NCI-H2107 (cell line): Measurements from ENCODE around the gene HM13.
A peak's percentile ranks its signal among the peaks of the same experiment; 100 is the strongest.
"Not testable (repeated sequence)": the region's sequence is repeated elsewhere in the genome, so short reads cannot be mapped to it uniquely, and the experiment has no call there.

Source experiments
- DNase-seq: peaks from one replicate; lab custom pipeline; 2025; lab: John Stamatoyannopoulos, UW

Gene HM13

DNA sequence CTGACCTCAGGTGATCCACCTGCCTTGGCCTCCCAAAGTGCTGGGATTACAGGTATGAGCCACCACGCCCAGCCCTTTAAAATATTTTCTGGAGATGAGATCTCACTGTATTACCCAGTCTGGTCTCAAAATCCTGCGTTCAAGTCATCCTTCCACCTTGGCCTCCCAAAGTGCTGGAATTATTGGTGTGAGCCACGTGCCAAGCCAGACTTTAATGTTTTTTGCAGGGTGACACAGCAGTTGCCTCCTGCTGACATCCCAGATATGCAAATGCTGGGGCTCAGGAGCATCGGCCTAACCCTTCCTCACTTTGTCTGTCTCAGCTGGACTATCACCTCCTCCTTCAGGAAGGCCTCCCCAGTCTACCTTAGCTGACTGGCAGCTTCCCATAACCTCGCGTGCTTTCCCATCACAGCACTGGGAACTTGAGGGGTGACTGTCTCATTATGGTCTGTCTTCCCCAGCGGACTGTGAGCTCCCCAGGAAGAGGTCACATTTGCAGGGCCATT lies 76.5 kb downstream of the HM13 start:
- DNase-seq: no peak

DNA sequence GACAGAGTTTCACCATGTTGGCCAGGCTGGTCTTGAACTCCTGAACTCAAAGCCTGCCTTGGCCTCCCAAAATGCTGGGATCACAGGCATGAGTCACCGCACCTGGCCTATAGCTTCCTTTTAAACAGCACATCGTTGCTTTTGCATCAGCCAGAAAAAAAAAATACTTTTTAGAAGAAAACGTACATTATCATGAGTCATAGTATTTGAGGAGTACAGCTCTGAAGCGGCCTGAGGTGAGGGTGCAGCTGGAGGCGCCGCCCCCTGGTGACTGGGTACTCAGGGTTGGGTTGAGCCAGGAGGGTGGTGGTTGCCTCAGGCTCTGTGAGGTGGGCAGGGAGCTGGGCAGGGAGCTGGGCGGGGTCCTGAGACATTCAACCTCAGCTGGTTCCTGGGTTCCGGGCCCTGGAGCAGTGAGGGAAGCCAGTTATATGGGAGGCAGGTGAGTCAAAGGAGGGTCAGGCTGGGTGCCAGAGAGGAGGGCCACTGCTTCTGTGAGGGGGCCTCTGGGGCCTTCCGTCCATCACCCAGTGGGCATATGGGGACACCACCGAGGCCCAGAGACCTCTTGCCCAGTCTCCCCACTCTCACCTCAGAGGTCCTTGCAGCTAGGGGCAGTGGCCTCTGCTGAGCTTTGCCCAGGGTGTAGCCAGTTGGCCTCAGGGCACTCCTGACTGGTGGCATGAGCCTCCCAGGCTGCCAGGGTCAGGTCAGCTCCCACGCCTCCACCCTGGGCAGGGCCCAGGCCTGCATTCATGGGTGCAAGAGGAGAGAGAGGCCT lies 79.2 kb downstream of the HM13 start:
- DNase-seq: no peak

GRCh38 chr20:31594002-31594557 lies 79.8 kb downstream of the HM13 start:
- DNase-seq: no peak

GRCh38 chr20:31594558-31595379 lies 80.5 kb downstream of the HM13 start:
- no peak for DNase-seq

DNA sequence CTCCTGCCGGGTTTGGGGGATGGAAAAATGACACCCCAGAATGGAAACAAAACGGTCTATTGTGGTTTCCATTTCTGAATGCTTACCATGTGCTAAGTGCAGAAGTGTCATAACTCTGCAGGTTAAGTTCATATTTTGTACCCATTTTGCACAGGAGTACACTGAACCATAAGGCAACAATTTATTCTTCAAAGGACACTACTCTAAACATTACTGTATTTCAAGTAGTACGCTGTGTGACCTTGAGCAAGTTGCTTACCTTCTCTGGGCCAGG lies 81.1 kb downstream of the HM13 start:
- DNase-seq: no peak

GRCh38 chr20:31595654-31596411 lies 81.6 kb downstream of the HM13 start:
- DNase-seq: no peak

DNA sequence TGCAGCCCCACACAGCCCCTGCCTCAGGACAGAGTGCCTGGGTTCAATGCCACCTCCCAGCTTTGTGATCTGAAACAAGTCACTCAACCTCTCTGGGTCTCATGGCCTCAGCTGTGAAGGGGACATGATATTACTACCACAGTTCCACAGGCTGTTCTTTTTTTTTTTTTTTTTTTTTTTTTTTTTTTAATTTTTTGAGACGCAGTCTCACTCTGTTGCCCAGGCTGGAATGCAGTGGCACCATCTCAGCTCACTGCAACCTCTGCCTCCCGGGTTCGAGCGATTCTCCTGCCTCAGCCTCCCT lies 82.1 kb downstream of the HM13 start:
- DNase-seq: not testable (repeated sequence)

DNA sequence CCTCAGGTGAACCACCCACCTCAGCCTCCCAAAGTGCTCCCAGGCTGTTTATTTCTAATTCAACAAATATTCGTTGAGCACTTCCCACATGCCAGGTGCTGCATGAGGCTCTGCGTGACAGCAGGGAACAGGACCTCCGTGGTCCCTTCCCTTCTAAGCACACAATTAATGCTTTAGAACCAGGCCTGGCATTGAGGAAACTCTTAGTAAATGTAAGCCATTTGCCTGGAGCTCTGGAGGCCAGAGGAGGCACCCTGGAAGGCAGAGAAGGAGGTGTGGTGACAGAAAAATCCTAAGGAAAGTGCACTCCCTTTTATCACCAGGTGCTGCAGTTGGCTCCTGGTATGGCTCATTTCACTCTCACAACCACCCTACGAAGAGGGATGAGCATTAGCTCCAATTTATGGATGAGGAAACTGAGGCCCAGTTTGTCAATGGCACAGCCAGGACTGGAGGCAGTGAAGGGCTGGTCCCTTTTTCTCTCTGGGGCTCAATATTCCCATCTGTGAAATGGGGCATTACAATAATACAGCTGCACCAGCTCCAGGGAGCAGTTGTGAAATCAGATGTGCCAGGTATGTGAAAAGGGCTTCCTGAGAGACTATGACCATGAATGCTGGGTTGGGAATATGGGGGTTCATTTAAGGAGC lies 82.7 kb downstream of the HM13 start:
- no peak for DNase-seq

- no peak for DNase-seq
Measured at GRCh38 chr20:31597481-31597855, 83.2 kb downstream of the HM13 start.

- DNase-seq: no peak
Measured at GRCh38 chr20:31602431-31602778, 88.2 kb downstream of the HM13 start.

DNA sequence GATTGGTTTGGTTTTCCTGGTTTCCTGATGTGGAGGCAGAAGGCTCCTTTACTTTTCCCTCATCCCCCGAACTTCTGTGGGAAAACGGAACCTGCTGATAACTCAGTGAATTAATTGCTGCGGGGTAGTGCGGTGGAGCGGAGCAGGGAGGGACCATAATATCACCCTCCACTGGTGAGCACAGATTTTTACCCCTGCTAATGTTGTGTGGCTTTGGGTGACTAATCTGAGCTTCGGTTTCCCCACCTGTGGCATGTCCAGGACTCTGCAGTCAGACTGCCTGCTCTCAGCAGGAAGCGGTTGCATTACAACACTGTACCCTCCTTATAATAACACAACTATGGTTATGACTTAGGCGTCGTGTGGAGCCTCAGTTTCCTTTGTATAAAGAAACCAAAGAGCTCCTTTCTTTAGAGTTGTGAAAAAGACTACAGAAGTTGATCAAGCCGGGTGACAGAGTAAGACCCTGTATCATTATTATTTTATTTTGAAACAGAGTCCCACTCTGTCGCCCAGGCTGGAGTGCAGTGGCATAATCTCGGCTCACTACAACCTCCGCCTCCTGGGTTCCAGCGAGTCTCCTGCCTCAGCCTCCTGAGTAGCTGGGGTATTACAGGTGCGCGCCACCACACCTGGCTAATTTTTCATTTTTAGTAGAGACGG lies 88.7 kb downstream of the HM13 start:
- no peak for DNase-seq

GRCh38 chr20:31603822-31604566 lies 89.8 kb downstream of the HM13 start:
- DNase-seq: peak; percentile 72

DNA sequence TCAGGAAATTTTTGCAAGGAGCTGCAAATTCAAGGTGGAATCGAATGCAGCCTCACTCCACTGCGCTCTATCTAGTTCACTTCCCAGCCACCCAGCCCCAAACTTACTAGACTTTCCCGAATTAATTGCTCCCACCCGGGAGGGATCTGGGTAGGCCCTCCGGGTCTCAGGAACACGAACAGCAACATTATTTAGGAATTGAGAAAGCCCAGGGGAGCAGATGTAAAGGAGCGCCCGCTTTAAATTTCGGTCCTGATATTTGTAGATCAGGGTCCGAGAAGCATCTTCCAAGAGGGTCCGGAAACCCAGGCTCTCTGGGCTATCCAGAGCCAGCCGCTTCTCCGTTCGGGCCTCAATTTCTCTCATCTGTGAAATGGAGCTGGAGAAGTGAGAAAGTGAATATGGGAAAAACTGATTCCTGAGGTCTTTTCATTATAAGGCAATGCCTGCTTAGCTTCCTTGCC lies 90.4 kb downstream of the HM13 start:
- DNase-seq: no peak

DNA sequence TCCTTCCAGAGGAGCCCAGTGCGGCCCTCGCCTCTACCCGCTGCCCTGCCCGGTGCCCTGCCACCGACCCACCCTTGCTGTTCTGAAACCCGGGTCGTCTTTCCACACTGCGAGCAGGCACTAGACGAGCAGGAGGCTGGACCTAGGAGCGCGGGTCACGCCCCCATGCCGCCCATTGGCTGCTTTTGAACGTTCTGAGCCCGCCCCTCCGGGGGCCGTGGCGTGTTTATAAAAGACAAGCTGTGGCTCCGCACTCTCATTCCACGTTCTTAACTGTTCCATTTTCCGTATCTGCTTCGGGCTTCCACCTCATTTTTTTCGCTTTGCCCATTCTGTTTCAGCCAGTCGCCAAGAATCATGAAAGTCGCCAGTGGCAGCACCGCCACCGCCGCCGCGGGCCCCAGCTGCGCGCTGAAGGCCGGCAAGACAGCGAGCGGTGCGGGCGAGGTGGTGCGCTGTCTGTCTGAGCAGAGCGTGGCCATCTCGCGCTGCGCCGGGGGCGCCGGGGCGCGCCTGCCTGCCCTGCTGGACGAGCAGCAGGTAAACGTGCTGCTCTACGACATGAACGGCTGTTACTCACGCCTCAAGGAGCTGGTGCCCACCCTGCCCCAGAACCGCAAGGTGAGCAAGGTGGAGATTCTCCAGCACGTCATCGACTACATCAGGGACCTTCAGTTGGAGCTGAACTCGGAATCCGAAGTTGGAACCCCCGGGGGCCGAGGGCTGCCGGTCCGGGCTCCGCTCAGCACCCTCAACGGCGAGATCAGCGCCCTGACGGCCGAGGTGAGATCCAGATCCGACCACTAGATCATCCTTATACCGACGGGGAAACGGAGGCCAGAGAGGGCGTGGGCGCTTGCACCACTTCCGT lies 91.0 kb downstream of the HM13 start, which contains the start of gene ID1:
TSS of gene ID1 (plus strand) at position 259 of the 871 bp plus-strand sequence. CDS start at position 358, 99 bp downstream.
- peak; percentile 89 for DNase-seq

GRCh38 chr20:31605902-31606803 lies 91.9 kb downstream of the HM13 start:
- no peak for DNase-seq

GRCh38 chr20:31606804-31607639 lies 92.8 kb downstream of the HM13 start:
- no peak for DNase-seq

DNA sequence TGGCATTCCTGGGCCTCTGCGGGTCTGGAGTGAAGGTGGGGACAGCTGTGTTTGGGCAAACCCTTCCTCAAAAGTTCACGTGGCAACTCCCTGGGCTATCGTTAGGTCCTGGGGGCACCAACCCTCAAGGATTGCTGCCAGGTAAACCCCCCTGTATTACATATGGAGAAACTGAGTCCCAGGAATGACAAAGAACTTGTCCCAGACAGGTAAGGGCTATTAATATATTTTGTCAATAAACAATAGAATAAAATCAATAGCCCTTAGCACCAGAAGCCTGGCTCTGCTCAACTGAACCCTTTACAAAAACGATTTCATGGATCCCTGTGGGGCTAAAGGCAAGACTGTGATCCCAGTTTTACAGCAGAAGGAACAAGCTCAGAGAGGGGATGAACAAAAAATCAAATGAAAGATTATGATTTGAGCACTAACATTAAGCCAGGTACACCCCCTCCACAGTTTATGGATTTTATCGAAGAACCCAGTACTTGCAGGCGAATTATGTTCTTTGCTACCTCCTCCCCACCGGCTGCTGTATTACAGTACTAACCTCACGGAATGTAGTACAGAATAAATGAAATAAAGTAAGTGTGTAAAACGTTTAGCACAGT lies 93.5 kb downstream of the HM13 start:
- DNase-seq: no peak
